Measurements from ENCODE around the gene CELSR1.

DNA sequence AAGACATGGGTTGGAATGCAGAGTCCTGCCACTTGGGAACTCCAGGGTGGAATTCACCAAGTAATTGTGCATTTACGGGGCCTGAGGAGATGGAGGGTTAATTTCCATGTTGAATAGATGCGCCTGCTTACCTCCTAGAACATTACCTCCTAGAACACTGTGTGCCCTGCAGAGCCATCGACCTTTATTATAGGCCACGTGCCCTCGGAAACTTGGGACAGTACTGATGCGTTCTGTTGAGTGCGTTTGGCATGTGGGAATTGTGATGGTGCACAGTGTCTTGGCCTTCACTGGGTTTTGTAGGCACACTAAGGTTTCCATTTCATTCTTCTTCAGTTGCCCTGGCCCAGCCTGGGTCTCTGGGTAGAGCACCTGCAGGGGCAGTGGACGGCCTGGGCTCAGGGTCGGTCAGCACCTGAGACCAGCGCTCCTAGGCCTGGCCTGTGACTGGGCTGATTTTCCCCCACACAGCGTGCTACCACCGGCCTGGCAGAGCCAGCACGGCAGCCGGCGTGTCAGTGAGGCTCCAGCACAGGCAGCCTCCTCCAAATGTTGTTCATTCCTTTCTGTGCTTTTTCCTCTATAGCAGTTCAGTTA is 189.2 kb downstream of the CELSR1 start:
- no peak for TF ChIP-seq EZH2phosphoT487 (IDR thresholded peaks at IDR 0.05; ENCODE audit: low read depth)
- TF ChIP-seq, protein P1, sequence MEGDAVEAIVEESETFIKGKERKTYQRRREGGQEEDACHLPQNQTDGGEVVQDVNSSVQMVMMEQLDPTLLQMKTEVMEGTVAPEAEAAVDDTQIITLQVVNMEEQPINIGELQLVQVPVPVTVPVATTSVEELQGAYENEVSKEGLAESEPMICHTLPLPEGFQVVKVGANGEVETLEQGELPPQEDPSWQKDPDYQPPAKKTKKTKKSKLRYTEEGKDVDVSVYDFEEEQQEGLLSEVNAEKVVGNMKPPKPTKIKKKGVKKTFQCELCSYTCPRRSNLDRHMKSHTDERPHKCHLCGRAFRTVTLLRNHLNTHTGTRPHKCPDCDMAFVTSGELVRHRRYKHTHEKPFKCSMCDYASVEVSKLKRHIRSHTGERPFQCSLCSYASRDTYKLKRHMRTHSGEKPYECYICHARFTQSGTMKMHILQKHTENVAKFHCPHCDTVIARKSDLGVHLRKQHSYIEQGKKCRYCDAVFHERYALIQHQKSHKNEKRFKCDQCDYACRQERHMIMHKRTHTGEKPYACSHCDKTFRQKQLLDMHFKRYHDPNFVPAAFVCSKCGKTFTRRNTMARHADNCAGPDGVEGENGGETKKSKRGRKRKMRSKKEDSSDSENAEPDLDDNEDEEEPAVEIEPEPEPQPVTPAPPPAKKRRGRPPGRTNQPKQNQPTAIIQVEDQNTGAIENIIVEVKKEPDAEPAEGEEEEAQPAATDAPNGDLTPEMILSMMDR (IDR thresholded peaks at IDR 0.05; ENCODE audit: low read depth, low read length): no peak

All from OCI-LY3 (cell line).